Prostate gland (tissue), 2 donors: ENCODE data around the gene TMSB4X. TPM values are rescaled to one million over a fixed set of nuclear protein-coding genes. Genes with fewer than 3 reads are reported as not detected.

Experiments
- DNase-seq: peaks from one replicate; pipeline ENCODE4 v3.0.0-alpha.2; 2019; ENCODE audit warnings: low spot score
- H3K27ac ChIP-seq, 2 donors: fragments of 200-600 bp; sonication (generic); 2 replicates each; pipeline ENCODE4 v1.5.1; 2017 to 2019
- H3K27me3 ChIP-seq: fragments of 200-600 bp; sonication (generic); replicated peaks from 2 replicates; pipeline ENCODE4 v1.5.1; 2019; ENCODE audit not compliant: insufficient read depth
- H3K36me3 ChIP-seq, 2 donors: fragments of 200-600 bp; sonication (generic); 1 replicate in 1 of 2; 2 replicates in 1 of 2; pipeline versions ENCODE4 v1.5.1 to v1.8.1; 2017 to 2019
- H3K4me1 ChIP-seq: fragments of 200-600 bp; sonication (generic); replicated peaks from 2 replicates; pipeline ENCODE4 v1.5.1; 2019
- H3K4me3 ChIP-seq, 2 donors: fragments of 200-600 bp; sonication (generic); 2 replicates each; pipeline ENCODE4 v1.5.1; 2017 to 2019
- H3K9me3 ChIP-seq: fragments of 200-600 bp; sonication (generic); 2 replicates; pipeline ENCODE4 v1.5.1; 2017
- POLR2A ChIP-seq: fragments of 450-650 bp; IDR thresholded peaks from one replicate; pipeline ENCODE4 v1.6.1; 2016; ENCODE audit warnings: antibody characterized with exemption, mild to moderate bottlenecking
- POLR2AphosphoS5 ChIP-seq: sonication (generic); formaldehyde crosslinking; IDR thresholded peaks from one replicate; pipeline ENCODE4 v1.6.1; 2017; ENCODE audit warnings: antibody characterized with exemption
- WGBS: methylation state at CpG from one replicate; pipeline ENCODE4 v1.1.5; 2018; 5-methylcytosine and 5-hydroxymethylcytosine counted together
- intact Hi-C: fragments of 100-400 bp; cut with DNase I; formaldehyde crosslinking; loops from one replicate; pipeline ENCODE4 v1.14.2; 2022
- total RNA-seq, 2 donors: library from RNA; depleted of rRNA; stranded (reverse); fragments of >200 nt; gene quantifications; one replicate each; pipeline ENCODE4 v1.1.0, GENCODE V29; 2016
- TF ChIP-seq, protein P1 (sequence below), 4 experiments: fragments of 200-600 bp in 2 of 4; fragments of 450-650 bp in 2 of 4; sonication (generic) in 2 of 4; IDR thresholded peaks; 1 replicate in 3 of 4; 2 replicates in 1 of 4; pipeline ENCODE4 v1.5.1; 2016 to 2019; ENCODE audit warnings: antibody characterized with exemption in 4 of 4, mild to moderate bottlenecking in 2 of 4, moderate library complexity in 2 of 4

TMSB4X gene
- total RNA-seq, 2 donors from 2014 or later: 1,116 to 1,330 TPM

DNA sequence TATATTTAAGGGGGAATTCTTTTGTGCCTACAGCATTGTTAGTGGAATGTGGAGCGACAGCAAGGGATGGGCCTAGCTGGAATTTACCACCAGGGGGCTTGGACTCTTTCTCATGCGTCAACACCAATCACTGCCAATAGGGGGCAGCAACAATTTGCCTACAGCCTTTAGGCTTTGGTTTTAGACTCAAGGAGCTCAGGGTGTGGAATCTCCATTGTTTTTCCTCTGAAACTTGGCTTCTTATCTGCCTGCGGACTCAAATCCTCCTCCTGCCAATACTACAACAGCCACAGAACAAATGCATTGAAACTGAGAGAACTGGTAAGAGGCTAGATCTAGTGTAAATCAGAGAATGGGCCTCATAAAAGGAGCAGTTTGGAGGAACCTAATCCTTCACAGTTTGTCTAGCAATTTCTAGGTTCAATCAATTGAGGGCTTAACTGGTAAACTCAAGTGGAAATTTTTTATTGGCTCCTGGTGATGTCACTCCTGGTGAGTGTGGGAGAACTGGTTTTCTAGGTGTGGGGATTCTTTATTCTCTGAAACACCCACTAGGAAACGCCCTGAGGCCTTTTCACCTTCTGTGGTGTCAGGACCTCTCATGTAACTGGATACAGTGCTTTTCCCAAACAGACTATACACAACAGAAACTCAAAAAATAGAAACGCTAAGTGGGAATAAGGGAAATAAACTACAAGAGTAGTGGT lies 27.9 kb upstream of the TMSB4X start:
- no peaks in the 10 kb centered on the region for H3K9me3 ChIP-seq
- H3K36me3 ChIP-seq: no peaks in the 10 kb centered on the region
- no peaks in the 10 kb centered on the region for H3K4me1 ChIP-seq
- H3K27ac ChIP-seq: peak overlapping the region; percentile 51 to 53
- 40% methylated on average over 5 of the region's 5 CpGs for WGBS
- DNase-seq: peak; percentile 42
- intact Hi-C loops: no loop called here
- H3K27me3 ChIP-seq: no peaks in the 10 kb centered on the region
- no peak overlapping the region for H3K4me3 ChIP-seq
- TF ChIP-seq POLR2A (no peak), POLR2AphosphoS5 (peak; percentile 41)
- TF ChIP-seq, protein P1, sequence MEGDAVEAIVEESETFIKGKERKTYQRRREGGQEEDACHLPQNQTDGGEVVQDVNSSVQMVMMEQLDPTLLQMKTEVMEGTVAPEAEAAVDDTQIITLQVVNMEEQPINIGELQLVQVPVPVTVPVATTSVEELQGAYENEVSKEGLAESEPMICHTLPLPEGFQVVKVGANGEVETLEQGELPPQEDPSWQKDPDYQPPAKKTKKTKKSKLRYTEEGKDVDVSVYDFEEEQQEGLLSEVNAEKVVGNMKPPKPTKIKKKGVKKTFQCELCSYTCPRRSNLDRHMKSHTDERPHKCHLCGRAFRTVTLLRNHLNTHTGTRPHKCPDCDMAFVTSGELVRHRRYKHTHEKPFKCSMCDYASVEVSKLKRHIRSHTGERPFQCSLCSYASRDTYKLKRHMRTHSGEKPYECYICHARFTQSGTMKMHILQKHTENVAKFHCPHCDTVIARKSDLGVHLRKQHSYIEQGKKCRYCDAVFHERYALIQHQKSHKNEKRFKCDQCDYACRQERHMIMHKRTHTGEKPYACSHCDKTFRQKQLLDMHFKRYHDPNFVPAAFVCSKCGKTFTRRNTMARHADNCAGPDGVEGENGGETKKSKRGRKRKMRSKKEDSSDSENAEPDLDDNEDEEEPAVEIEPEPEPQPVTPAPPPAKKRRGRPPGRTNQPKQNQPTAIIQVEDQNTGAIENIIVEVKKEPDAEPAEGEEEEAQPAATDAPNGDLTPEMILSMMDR (IDR thresholded peaks at IDR 0.05): peak; percentile 26 to 87 (median 78)

DNA sequence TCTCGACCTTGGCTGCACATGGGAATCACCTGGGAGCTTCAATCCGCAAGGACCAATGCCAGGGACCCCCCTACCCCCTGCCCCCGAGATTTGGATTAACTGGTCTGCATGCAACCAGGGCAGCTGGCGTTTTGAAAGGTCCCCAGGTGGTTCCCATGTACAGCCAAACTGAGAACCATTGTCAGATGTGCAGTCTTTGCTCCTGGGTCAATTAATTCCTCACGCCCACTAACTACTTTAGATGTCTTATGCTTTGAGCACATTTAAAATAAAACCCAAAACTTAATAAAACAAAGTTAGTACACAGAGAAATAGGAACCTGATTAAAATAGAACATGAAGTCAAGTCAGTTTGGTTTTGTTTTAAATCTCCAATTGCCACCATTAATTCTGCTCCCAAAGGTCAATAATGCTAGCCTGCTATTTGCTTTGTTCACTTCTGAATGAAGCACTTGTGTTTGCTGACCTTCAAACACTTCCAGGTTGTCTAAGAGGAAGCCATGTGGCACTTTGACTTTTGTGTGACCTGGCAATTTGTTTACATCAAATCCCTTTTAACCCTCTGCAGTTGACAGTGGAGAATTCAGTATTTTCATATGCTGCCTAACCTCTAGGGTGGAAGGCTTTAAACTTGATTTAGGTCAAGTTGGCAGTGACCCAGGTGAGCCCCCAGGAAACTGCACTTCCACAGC lies 27.2 kb upstream of the TMSB4X start:
- no peaks in the 10 kb centered on the region for H3K27me3 ChIP-seq
- TF ChIP-seq, protein P1 (IDR thresholded peaks at IDR 0.05): no peak
- no peak for TF ChIP-seq POLR2AphosphoS5
- TF ChIP-seq POLR2A: no peak
- DNase-seq: no peak
- H3K4me3 ChIP-seq: no peak overlapping the region
- WGBS: 70% methylated on average over 5 of the region's 5 CpGs
- H3K9me3 ChIP-seq: no peaks in the 10 kb centered on the region
- no peaks in the 10 kb centered on the region for H3K4me1 ChIP-seq
- H3K27ac ChIP-seq: peak overlapping the region; percentile 51 to 53
- H3K36me3 ChIP-seq: no peaks in the 10 kb centered on the region
- intact Hi-C loops: no loop called here

DNA sequence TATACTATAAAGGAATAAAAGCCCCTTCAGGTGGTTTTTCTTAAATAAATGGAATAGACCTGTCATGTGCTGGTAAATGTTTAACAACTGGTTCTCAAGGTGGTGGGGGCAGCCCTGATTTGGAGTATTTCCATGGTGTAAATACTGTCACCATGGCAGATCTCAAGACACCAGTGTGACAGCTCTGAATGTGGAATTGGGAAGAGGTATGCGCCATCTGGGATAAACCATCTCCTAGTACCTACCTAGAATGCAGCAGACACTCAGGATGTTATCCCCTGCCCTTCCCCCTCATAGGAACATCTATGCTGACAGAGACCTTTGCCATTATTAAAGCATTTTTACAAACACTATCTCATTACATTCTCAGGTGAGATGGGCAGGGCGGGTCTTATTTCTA lies 26.4 kb upstream of the TMSB4X start:
- Histone ChIP-seq H3K4me3 (no peak overlapping the region), H3K4me1 (no peaks in the 10 kb centered on the region), H3K27me3 (no peaks in the 10 kb centered on the region), H3K9me3 (no peaks in the 10 kb centered on the region), H3K27ac (no peak overlapping the region), H3K36me3 (no peaks in the 10 kb centered on the region)
- WGBS: 100% methylated on average over 2 of the region's 2 CpGs
- intact Hi-C loops: no loop called here
- TF ChIP-seq, protein P1 (IDR thresholded peaks at IDR 0.05): no peak
- TF ChIP-seq POLR2A (no peak), POLR2AphosphoS5 (no peak)
- no peak for DNase-seq

DNA sequence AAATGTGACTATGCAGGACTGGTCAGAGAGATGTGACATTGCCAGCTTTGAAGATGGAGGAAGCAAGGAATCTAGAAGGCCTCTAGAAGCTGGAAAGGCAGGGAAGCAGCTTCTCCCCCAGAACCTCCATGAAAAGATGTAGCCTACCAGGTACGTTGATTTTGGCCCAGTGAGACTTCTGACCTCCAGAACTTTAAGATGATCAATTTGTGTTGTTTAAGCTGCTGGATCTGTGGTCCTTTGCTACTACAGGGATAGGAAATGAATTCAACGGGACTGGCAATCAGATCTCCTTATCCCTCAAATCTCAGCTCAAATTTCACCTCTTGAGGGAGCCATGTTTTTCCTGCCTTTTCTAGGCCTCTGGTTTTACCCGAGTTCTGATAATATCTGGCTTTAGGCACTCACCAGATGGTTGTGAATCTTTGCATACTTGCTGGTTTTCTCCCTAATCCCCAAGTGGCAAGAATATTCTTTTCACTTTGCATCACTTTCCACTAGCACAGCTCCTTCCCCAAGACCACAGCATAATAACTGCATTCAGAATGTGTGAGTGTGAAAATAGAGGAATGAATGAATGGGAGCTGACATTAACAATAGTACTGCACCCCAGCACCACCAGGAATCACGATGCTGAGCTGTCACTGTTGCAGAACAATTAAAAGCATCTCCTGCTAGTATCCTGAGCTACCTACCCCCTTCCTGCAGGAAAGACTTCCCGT lies 25.5 kb upstream of the TMSB4X start:
- intact Hi-C loops: no loop called here
- Histone ChIP-seq H3K27me3 (no peaks in the 10 kb centered on the region), H3K4me3 (no peak overlapping the region), H3K9me3 (no peaks in the 10 kb centered on the region), H3K4me1 (no peaks in the 10 kb centered on the region), H3K36me3 (no peaks in the 10 kb centered on the region), H3K27ac (peak overlapping the region; percentile 38 to 42)
- 53% methylated on average over 5 of the region's 5 CpGs for WGBS
- DNase-seq: no peak
- TF ChIP-seq, protein P1 (IDR thresholded peaks at IDR 0.05): no peak
- TF ChIP-seq POLR2AphosphoS5: no peak
